Vagina (tissue), 2 donors: ENCODE measurements around the gene LHFPL2.

Source experiments
- CTCF ChIP-seq, 3 experiments: fragments of 450-650 bp in 2 of 3; fragments of 200-600 bp in 1 of 3; sonication (generic) in 1 of 3; IDR thresholded peaks; one replicate each; pipeline ENCODE4 v1.5.1; 2017 to 2019; ENCODE audit warnings: antibody characterized with exemption in 3 of 3, mild to moderate bottlenecking in 2 of 3, moderate library complexity in 2 of 3
- POLR2A ChIP-seq, 2 donors: fragments of 450-650 bp; IDR thresholded peaks; one replicate each; pipeline ENCODE4 v1.6.1; 2017; ENCODE audit warnings: antibody characterized with exemption in 2 of 2, mild to moderate bottlenecking in 2 of 2, moderate library complexity in 2 of 2

GRCh38 chr5:78672154-78672553 is 23.6 kb upstream of the LHFPL2 start:
- TF ChIP-seq CTCF (IDR thresholded peaks at IDR 0.05), result no peak
- TF ChIP-seq POLR2A (IDR thresholded peaks at IDR 0.05), result no peak
